Measurements from ENCODE around the gene IKZF1.

The IKZF1 gene

DNA sequence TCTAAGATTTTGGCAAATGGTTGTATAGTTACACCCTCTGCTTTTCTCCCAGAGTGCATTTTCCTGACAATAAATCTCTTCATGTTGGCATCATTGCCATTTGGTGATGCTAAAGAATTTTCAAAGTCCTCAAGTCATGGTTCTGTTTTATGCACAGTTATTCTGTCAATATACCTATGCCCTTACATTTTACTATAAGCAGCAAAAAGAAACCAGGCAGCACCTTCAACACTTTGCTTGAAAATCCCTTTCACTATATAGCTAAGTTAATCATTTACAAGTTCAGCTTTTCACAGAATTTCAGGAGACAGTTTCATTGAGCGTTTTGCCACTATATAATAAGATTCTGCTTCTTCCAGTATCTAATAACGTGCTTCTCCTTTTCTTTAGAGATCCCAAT, 123.0 kb downstream of the IKZF1 start:
- H3K4me3 ChIP-seq (ENCODE audit: low read depth, low read length): no peak overlapping the region
- no peak for DNase-seq (ENCODE audit: low read depth)
- TF ChIP-seq, protein P1, sequence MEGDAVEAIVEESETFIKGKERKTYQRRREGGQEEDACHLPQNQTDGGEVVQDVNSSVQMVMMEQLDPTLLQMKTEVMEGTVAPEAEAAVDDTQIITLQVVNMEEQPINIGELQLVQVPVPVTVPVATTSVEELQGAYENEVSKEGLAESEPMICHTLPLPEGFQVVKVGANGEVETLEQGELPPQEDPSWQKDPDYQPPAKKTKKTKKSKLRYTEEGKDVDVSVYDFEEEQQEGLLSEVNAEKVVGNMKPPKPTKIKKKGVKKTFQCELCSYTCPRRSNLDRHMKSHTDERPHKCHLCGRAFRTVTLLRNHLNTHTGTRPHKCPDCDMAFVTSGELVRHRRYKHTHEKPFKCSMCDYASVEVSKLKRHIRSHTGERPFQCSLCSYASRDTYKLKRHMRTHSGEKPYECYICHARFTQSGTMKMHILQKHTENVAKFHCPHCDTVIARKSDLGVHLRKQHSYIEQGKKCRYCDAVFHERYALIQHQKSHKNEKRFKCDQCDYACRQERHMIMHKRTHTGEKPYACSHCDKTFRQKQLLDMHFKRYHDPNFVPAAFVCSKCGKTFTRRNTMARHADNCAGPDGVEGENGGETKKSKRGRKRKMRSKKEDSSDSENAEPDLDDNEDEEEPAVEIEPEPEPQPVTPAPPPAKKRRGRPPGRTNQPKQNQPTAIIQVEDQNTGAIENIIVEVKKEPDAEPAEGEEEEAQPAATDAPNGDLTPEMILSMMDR (IDR thresholded peaks at IDR 0.05; ENCODE audit: insufficient read depth, low read depth, low read length, missing control alignments): no peak

DNA sequence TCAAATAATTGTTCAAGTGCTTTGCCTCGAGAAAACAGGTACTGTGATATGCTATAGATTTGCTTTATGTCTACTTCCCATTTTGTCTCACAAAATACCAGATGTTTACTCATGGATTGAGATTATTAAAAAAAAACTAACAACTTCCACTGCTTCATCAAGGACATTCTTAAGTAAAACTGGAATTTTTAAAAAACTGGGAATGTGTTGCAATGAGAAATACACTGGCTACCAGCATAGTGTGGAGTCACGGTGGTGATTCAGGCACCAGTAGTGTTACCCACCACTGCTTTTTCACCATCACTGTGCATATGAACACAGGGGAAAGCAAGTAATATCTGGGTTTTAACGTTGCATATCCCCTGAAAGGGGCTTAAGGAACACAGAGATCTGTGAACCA, 124.4 kb downstream of the IKZF1 start:
- H3K4me3 ChIP-seq (ENCODE audit: low read depth, low read length): no peak overlapping the region
- DNase-seq (ENCODE audit: low read depth): no peak
- TF ChIP-seq, protein P1 (IDR thresholded peaks at IDR 0.05; ENCODE audit: insufficient read depth, low read depth, low read length, missing control alignments): no peak

DNA sequence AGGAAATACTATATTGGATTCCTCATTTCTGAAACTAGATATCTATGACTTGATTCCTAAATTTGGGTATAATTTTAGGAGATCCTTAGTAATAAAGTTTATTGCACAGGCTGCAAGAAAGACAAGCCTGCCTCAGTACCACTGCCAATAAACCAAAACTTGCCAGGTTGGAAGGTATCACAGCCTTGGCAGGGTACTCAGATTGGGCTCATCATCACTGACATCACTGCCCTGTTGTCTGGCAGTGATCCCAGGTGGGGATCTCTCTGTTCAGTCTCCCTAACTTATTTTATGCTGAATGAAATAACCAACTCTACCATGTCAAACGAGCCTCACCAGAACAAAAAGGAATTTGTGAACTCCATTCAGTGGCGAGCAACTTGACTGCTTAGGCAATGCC, 126.8 kb downstream of the IKZF1 start:
- no peak overlapping the region for H3K4me3 ChIP-seq (ENCODE audit: low read depth, low read length)
- DNase-seq (ENCODE audit: low read depth): no peak
- TF ChIP-seq, protein P1 (IDR thresholded peaks at IDR 0.05; ENCODE audit: insufficient read depth, low read depth, low read length, missing control alignments): no peak

DNA sequence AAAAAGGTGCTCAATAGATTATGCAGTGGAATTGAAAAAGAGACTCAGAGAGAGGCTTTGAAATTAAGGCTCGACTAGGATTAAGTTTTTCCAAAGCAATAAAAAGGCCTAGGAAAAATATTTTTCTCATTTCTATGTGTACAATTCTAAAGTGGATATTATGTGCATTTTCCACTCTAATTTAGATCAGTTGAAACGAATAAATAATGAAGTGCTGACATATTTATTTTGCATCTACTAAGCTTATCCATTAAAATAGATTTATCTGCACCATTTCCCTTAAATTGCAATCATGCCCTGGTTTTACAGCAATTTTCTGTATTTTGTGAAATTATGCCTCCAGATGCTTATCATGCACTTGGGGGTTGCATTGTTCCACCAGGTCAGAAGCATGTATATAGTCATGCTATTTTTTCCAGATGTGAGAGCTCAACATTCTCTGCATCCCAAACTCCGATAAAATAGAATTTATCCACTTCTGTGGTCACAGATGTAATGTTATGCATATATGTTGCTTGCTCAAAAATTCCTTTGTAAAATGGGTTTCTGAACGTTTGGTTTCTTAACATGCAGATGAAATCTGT, 127.3 kb downstream of the IKZF1 start:
- TF ChIP-seq, protein P1 (IDR thresholded peaks at IDR 0.05; ENCODE audit: insufficient read depth, low read depth, low read length, missing control alignments): no peak

DNA sequence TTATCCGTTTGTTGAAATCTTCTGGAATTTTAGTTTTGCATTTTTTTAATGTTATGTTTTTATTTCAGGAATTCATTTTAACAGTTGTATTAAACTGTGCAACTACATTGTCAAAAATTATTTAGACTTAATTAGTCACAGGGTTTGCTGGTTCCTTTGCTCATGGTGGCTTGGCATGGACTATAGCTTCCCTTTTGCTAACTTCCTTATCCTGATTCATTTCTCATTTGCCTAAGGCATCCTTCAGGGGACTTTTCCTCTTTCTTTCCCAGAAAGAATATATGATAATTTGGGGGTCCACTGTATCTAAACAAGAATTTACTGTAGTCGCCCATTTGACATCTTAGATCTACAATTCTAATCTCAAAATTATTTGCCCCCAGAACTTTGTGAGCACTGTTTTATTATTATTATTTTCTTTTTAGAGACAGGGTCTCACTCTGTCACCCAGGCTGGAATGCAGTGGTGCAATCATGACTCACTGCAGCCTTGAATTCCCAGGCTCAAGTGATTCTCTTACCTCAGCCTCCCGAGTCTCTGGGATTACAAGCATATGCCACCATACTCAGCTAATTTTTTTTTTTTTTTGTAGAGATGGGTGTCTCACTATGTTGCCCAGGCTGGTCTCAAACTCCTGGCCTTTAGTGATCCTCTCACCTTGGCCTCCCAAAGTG, 131.8 kb downstream of the IKZF1 start:
- TF ChIP-seq, protein P1 (IDR thresholded peaks at IDR 0.05; ENCODE audit: insufficient read depth, low read depth, low read length, missing control alignments): no peak
- H3K4me3 ChIP-seq (ENCODE audit: low read depth, low read length): no peak overlapping the region
- no peak for DNase-seq (ENCODE audit: low read depth)

More for the DNA sequence above, 127.3 kb downstream of the IKZF1 start:
- no peak overlapping the region for H3K4me3 ChIP-seq (ENCODE audit: low read depth, low read length)
- no peak for DNase-seq (ENCODE audit: low read depth)

DNA sequence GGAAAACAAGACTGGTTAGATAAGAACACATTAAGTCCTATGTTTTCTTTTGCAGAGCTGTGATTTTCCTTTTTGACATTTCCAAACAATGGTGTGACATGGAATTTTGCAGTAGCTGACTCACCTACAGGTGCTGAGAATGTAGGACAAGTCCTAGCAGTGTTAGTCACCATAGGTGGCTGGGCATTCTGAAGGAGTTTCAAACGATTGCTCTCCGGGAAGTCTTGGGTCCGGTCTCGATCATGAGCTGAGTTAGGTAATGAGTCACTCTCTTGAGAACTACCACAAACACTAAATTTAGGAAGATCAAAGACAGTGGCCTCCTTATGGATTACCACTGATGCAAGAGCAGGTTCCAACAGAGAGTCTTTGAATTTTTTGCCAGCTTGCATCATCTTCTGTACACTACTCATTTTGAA, 142.0 kb downstream of the IKZF1 start:
- no peak overlapping the region for H3K4me3 ChIP-seq (ENCODE audit: low read depth, low read length)
- DNase-seq (ENCODE audit: low read depth): peak; percentile 70
- TF ChIP-seq, protein P1 (IDR thresholded peaks at IDR 0.05; ENCODE audit: insufficient read depth, low read depth, low read length, missing control alignments): no peak

DNA sequence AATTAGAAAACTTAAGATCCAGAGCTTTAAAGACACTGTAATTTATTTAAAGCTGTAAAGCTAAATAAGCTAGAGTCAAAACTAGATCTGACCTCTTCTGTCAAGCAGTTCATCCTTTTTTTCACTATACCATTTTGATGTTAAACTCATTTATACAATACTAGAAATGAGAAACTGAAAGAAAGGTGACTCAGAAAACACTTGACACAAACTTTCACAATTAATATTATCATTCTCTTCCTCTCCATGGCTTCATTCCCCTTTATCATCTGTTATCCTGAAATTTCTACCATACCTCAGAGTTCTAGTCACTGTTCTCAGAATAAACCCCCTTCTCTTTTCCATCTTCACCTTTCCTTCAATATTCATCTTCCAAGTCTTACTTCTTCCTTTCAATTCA, 144.3 kb downstream of the IKZF1 start:
- TF ChIP-seq, protein P1 (IDR thresholded peaks at IDR 0.05; ENCODE audit: insufficient read depth, low read depth, low read length, missing control alignments): no peak
- H3K4me3 ChIP-seq (ENCODE audit: low read depth, low read length): peak overlapping the region; percentile 80
- peak; percentile 34 for DNase-seq (ENCODE audit: low read depth)

All from GM12865 (cell line).